ENCODE data around the gene CEPT1.
A peak's percentile ranks its signal among the peaks of the same experiment; 100 is the strongest.
"Not testable (repeated sequence)": the region's sequence is repeated elsewhere in the genome, so short reads cannot be mapped to it uniquely, and the experiment has no call there.

The CEPT1 gene

GRCh38 chr1:111139956-111140679 is at the start of gene CEPT1, which contains the start of gene DRAM2:
Gene CEPT1, plus strand, starts transcription at chr1:111140223. Its CDS starts 7,492 bp downstream, at chr1:111147715.
Gene DRAM2, minus strand, starts transcription at chr1:111140093. Its CDS starts 8,539 bp downstream, at chr1:111131554.
- DNase-seq (ENCODE audit: low read depth): peak; percentile 92

GRCh38 chr1:111095421-111095820 is 44.6 kb upstream of the CEPT1 start:
- not testable (repeated sequence) for DNase-seq (ENCODE audit: low read depth)

- DNase-seq (ENCODE audit: low read depth): no peak
Measured at GRCh38 chr1:111097356-111098099, 42.5 kb upstream of the CEPT1 start.

GRCh38 chr1:111099289-111099688 is 40.7 kb upstream of the CEPT1 start:
- no peak for DNase-seq (ENCODE audit: low read depth)

- DNase-seq (ENCODE audit: low read depth): no peak
Measured at GRCh38 chr1:111101854-111102642, 38.0 kb upstream of the CEPT1 start.

- DNase-seq (ENCODE audit: low read depth): no peak
Measured at GRCh38 chr1:111104981-111105380, 35.0 kb upstream of the CEPT1 start.

- DNase-seq (ENCODE audit: low read depth): no peak
Measured at GRCh38 chr1:111110197-111110899, 29.7 kb upstream of the CEPT1 start.

GRCh38 chr1:111116496-111116895 is 23.5 kb upstream of the CEPT1 start:
- DNase-seq (ENCODE audit: low read depth): no peak

GRCh38 chr1:111126354-111126753 is 13.7 kb upstream of the CEPT1 start:
- no peak for DNase-seq (ENCODE audit: low read depth)

- no peak for DNase-seq (ENCODE audit: low read depth)
Measured at GRCh38 chr1:111127923-111128643, 11.9 kb upstream of the CEPT1 start.

GRCh38 chr1:111129376-111129775 is 10.6 kb upstream of the CEPT1 start:
- no peak for DNase-seq (ENCODE audit: low read depth)

- no peak for DNase-seq (ENCODE audit: low read depth)
Measured at GRCh38 chr1:111131693-111132092, 8.3 kb upstream of the CEPT1 start.

- DNase-seq (ENCODE audit: low read depth): no peak
Measured at GRCh38 chr1:111133866-111134265, 6.2 kb upstream of the CEPT1 start.

GRCh38 chr1:111139324-111139955 is 583 bp upstream of the CEPT1 start:
- DNase-seq (ENCODE audit: low read depth): peak; percentile 9

- DNase-seq (ENCODE audit: low read depth): peak; percentile 9
Measured at GRCh38 chr1:111140680-111140967, 601 bp downstream of the CEPT1 start.

- no peak for DNase-seq (ENCODE audit: low read depth)
Measured at GRCh38 chr1:111141245-111142220, 1.5 kb downstream of the CEPT1 start.

GRCh38 chr1:111142356-111142975 is 2.4 kb downstream of the CEPT1 start:
- DNase-seq (ENCODE audit: low read depth): no peak

- no peak for DNase-seq (ENCODE audit: low read depth)
Measured at GRCh38 chr1:111145542-111145941, 5.5 kb downstream of the CEPT1 start.

All from stromal cell of bone marrow (primary cell).